SU-DHL-6 (cell line): ENCODE results near the gene DNAL1.

Experiments used
- H2AFZ ChIP-seq: fragments of 200-600 bp; sonication (generic); 2 replicates; pipeline ENCODE4 v1.6.1; 2014; ENCODE audit warnings: low read depth, mild to moderate bottlenecking, moderate library complexity, mixed read lengths, antibody characterized with exemption, low read length; ENCODE audit not compliant: severe bottlenecking
- H3F3A ChIP-seq: fragments of 200-600 bp; shearing (Covaris generic); 2 replicates; pipeline ENCODE4 v1.6.0; 2016; ENCODE audit warnings: antibody characterized with exemption, mild to moderate bottlenecking; ENCODE audit not compliant: insufficient read depth
- H3K27ac ChIP-seq: fragments of 200-600 bp; sonication (generic); 2 replicates; pipeline ENCODE4 v1.5.1; 2016; ENCODE audit warnings: low read depth, mild to moderate bottlenecking, low read length, moderate library complexity, mixed read lengths
- H3K27me3 ChIP-seq: fragments of 200-600 bp; sonication (generic), shearing (Covaris generic); 2 replicates; pipeline ENCODE4 v1.6.0; 2014; ENCODE audit warnings: mild to moderate bottlenecking, low read length
- H3K36me3 ChIP-seq: fragments of 200-600 bp; sonication (generic); 2 replicates; pipeline ENCODE4 v1.6.1; 2014; ENCODE audit warnings: mild to moderate bottlenecking, low read length, mixed read lengths
- H3K4me2 ChIP-seq: fragments of 300-600, 200-600 bp; shearing (Covaris generic), sonication (generic); 2 replicates; pipeline ENCODE4 v1.6.0; 2014; ENCODE audit warnings: low read length, low read depth, mild to moderate bottlenecking; ENCODE audit not compliant: poor library complexity, severe bottlenecking
- H3K4me3 ChIP-seq: fragments of 200-600 bp; sonication (generic); 2 replicates; pipeline ENCODE4 v1.5.1; 2014; ENCODE audit warnings: antibody characterized with exemption, low read length, mild to moderate bottlenecking, mixed read lengths; ENCODE audit not compliant: insufficient read depth, poor library complexity, severe bottlenecking
- H3K79me2 ChIP-seq: fragments of 200-600 bp; sonication (generic); 2 replicates; pipeline ENCODE4 v1.6.1; 2014; ENCODE audit warnings: mild to moderate bottlenecking, low read length, moderate library complexity; ENCODE audit not compliant: insufficient read depth
- H3K9ac ChIP-seq: fragments of 200-600 bp; sonication (generic); 2 replicates; pipeline ENCODE4 v1.7.0; 2014; ENCODE audit warnings: mild to moderate bottlenecking, low read length
- H3K9me2 ChIP-seq: fragments of 200-600 bp; sonication (generic); replicated peaks from 2 replicates; pipeline ENCODE4 v1.6.1; 2014; ENCODE audit warnings: low read length; ENCODE audit not compliant: insufficient read depth
- H3K9me3 ChIP-seq: fragments of 200-600 bp; sonication (generic); 2 replicates; pipeline ENCODE4 v1.6.1; 2014; ENCODE audit warnings: low read length, mixed read lengths; ENCODE audit not compliant: insufficient read depth
- H4K20me1 ChIP-seq: fragments of 200-600 bp; sonication (generic); 2 replicates; pipeline ENCODE4 v1.6.1; 2014; ENCODE audit warnings: low read depth, mild to moderate bottlenecking, antibody characterized with exemption, low read length, moderate library complexity, mixed read lengths
- EZH2phosphoT487 ChIP-seq: fragments of 200-600 bp; sonication (generic), shearing (Covaris generic); conservative IDR thresholded peaks from 2 replicates; pipeline ENCODE4 v1.6.1; 2018; ENCODE audit warnings: mild to moderate bottlenecking, antibody characterized with exemption, low read length, moderate library complexity, mixed read lengths
- TF ChIP-seq, protein P1 (sequence below): fragments of 200-600 bp; sonication (generic); IDR thresholded peaks from one replicate; pipeline ENCODE4 v1.5.1; 2017; ENCODE audit warnings: antibody characterized with exemption, mild to moderate bottlenecking, low read length, moderate library complexity; ENCODE audit not compliant: insufficient read depth, poor library complexity, severe bottlenecking

DNAL1 gene

GRCh38 chr14:73667854-73668253 lies 23.1 kb downstream of the DNAL1 start:
- H3K79me2 ChIP-seq = no peaks in the 10 kb centered on the region
- H3K9me3 ChIP-seq = no peaks in the 10 kb centered on the region
- TF ChIP-seq, protein P1, sequence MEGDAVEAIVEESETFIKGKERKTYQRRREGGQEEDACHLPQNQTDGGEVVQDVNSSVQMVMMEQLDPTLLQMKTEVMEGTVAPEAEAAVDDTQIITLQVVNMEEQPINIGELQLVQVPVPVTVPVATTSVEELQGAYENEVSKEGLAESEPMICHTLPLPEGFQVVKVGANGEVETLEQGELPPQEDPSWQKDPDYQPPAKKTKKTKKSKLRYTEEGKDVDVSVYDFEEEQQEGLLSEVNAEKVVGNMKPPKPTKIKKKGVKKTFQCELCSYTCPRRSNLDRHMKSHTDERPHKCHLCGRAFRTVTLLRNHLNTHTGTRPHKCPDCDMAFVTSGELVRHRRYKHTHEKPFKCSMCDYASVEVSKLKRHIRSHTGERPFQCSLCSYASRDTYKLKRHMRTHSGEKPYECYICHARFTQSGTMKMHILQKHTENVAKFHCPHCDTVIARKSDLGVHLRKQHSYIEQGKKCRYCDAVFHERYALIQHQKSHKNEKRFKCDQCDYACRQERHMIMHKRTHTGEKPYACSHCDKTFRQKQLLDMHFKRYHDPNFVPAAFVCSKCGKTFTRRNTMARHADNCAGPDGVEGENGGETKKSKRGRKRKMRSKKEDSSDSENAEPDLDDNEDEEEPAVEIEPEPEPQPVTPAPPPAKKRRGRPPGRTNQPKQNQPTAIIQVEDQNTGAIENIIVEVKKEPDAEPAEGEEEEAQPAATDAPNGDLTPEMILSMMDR = no peak
- TF ChIP-seq EZH2phosphoT487 = no peak
- no peak overlapping the region for H2AFZ ChIP-seq
- H3K27ac ChIP-seq = no peak overlapping the region
- H3K36me3 ChIP-seq = no peaks in the 10 kb centered on the region
- H3K9me2 ChIP-seq = no peaks in the 10 kb centered on the region
- H3K4me2 ChIP-seq = no peak overlapping the region
- no peaks in the 10 kb centered on the region; the same call in 1 of the 2 replicates for H3F3A ChIP-seq
- H3K4me3 ChIP-seq = no peak overlapping the region
- no peaks in the 10 kb centered on the region for H3K27me3 ChIP-seq
- no peak overlapping the region for H3K9ac ChIP-seq
- no peaks in the 10 kb centered on the region for H4K20me1 ChIP-seq

DNA sequence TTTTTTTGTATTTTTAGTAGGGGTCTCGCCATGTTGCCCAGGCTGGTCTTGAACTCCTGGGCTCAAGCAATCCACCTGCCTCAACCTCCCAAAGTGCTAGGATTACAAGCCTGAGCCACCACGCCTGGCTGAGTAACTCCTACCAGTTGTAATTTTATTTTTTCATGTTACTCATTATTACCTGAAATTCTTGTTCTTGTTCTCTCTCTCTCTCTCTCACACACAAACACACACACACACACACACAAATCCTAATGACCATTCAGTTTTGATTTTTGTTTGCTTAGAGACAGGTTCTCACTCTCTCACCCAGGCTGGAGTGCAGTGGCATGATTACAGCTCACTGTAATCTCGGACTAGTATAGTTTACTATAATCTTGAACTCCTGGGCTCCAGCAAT lies 30.2 kb downstream of the DNAL1 start:
- Histone ChIP-seq H3K4me3 (no peak overlapping the region), H3K4me2 (no peak overlapping the region), H3F3A (0 out of 2 replicates have a peak, but pooled peaks cover 4% of the 10 kb centered on the region), H4K20me1 (no peaks in the 10 kb centered on the region), H3K9me2 (no peaks in the 10 kb centered on the region), H3K27me3 (no peaks in the 10 kb centered on the region), H3K79me2 (no peaks in the 10 kb centered on the region), H3K9me3 (no peaks in the 10 kb centered on the region), H2AFZ (no peak overlapping the region), H3K36me3 (no peaks in the 10 kb centered on the region), H3K27ac (no peak overlapping the region), H3K9ac (no peak overlapping the region)
- TF ChIP-seq EZH2phosphoT487 = no peak
- TF ChIP-seq, protein P1 = no peak

DNA sequence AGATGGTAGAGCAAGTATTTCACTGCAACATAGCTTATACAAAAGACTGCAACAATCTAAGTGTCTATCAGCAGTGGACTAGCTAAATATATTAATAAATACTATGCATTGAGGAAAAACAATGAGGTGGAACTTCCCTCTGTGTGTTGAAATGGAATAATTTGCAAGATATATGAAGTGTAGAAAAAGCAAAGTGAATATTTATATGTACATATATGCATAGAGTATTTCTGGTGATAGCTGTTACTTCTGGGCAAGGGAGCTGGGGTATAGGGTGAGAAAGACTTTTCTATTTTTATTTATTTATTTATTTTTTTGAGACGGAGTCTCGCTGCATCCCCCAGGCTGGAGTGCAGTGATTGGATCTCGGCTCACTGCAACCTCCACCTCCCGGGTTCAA lies 33.9 kb downstream of the DNAL1 start:
- H3K9me3 ChIP-seq = no peaks in the 10 kb centered on the region
- TF ChIP-seq, protein P1 = no peak
- H3K27ac ChIP-seq = no peak overlapping the region

DNA sequence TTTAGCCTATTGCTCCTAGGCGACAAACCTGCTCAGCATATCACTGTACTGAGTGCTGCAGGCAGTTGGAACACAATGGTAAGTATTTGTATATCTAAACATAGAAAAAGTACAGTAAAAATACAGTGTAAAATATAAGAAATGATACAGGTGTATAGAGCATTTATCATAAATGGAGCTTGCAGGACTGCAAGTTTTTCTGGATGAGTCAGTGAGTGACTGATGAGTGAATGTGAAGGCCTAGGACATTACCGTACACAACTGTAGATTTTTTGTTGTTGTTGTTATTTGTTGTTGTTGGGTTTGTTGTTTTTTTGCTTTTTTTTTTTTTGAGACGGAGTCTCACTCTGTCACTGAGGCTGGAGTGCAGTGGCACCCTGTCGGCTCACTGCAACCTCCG lies 36.0 kb downstream of the DNAL1 start:
- no peak overlapping the region for H3K4me2 ChIP-seq
- no peak overlapping the region for H3K27ac ChIP-seq
- H3K9me3 ChIP-seq = no peaks in the 10 kb centered on the region
- no peak overlapping the region for H3K9ac ChIP-seq
- TF ChIP-seq, protein P1 = no peak
- TF ChIP-seq EZH2phosphoT487 = no peak
- H3K79me2 ChIP-seq = no peaks in the 10 kb centered on the region
- no peak overlapping the region for H3K4me3 ChIP-seq
- H3K27me3 ChIP-seq = no peaks in the 10 kb centered on the region
- H4K20me1 ChIP-seq = no peaks in the 10 kb centered on the region
- H3K9me2 ChIP-seq = no peaks in the 10 kb centered on the region
- no peaks in the 10 kb centered on the region for H3K36me3 ChIP-seq
- 0 out of 2 replicates have a peak, but pooled peaks cover 4% of the 10 kb centered on the region for H3F3A ChIP-seq
- H2AFZ ChIP-seq = no peak overlapping the region

More for the DNA sequence above, 33.9 kb downstream of the DNAL1 start:
- Histone ChIP-seq H3K79me2 (no peaks in the 10 kb centered on the region), H3K9ac (no peak overlapping the region), H3K36me3 (no peaks in the 10 kb centered on the region), H3K9me2 (no peaks in the 10 kb centered on the region), H2AFZ (no peak overlapping the region), H4K20me1 (no peaks in the 10 kb centered on the region), H3F3A (0 out of 2 replicates have a peak, but pooled peaks cover 4% of the 10 kb centered on the region), H3K4me2 (no peak overlapping the region), H3K4me3 (no peak overlapping the region), H3K27me3 (no peaks in the 10 kb centered on the region)
